ENCODE data around the gene OCLN.
A peak's percentile ranks its signal among the peaks of the same experiment; 100 is the strongest.
"Not testable (repeated sequence)": the region's sequence is repeated elsewhere in the genome, so short reads cannot be mapped to it uniquely, and the experiment has no call there.

The OCLN gene

GRCh38 chr5:69492391-69492922 lies at the start of gene OCLN:
Gene OCLN, plus strand, starts transcription at chr5:69492790. Its CDS starts 11,455 bp downstream, at chr5:69504245.
- DNase-seq: peak; percentile 65

DNA sequence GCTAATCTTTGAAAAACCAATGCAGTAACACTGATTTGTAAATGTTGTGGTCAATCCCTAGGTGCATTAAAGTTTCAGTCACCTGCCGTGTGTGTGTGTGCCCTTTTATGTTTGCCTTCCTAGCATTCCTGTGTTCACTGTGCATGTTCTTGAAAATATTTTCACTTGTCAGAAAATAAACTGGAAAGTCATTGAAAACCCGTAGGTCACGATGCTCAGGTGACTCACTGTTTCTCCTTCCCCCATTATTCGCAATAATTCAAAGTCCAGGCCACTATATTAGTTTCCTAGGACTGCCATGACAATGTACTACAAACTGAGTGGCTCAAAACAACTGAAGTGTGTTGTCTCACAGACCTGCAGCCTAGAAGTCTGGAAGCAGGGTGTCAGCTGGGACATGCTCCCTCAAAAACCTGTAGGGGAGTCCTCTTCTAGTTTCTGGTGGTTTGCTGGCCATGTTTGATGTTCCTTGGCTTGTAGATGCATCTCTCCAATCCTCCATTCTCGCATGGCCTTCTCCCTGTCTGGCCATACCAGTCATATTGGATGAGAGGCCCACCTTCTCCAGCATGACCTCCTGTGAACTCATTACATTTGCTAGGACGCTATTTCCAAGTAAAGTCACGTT lies 48.3 kb upstream of the OCLN start:
- no peak for DNase-seq

- DNase-seq: no peak
Measured at GRCh38 chr5:69449511-69449910, 43.1 kb upstream of the OCLN start.

- no peak for DNase-seq
Measured at GRCh38 chr5:69450116-69450515, 42.5 kb upstream of the OCLN start.

DNA sequence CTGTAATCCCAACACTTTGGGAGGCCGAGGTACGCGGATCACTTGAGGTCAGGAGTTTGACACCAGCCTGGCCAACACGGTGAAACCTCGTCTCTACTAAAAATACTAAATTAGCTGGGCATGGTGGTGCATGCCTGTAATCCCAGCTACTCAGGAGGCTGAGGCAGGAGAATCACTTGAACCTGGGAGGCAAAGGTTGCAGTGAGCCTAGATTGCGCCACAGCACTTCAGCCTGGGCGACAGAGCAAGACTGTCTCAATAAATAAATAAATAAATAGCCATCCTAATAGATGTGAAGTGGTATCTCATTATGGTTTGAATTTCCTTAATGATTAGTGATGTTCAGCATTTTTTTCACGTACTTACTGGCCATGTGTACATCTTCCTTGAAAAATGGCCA lies 42.1 kb upstream of the OCLN start:
- DNase-seq: not testable (repeated sequence)

DNA sequence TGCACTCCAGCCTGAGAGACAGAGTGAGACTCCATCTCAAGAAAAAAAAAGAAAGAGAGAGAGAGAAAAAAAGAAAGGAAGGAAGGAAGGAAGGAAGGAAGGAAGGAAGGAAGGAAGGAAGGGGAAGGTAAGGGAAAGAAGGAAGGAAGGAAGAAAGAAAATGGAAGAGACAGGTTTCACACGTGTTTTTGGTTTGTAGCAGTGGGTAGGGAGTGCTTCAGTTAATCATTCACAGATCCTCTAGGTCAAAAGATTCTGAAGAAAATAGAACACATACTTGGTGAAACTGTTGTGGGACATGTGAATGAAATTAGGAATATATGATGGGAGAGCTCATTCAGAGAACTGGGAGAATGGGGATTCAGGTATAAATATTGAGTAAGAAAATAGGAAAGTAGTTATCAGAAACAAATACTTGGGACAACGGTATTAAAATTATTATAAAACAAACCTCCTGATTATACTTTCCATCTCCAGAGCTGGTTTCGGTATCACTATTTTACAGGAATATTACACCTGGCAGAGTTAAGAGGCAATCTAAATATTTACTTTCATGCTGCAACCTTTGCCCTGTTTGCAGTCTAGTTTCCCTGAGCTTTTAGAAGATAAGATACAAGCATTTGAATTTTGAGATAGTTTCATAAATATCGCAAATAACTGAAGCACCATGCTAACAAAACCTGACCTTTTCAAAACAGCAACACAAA lies 40.5 kb upstream of the OCLN start:
- DNase-seq: no peak

- not testable (repeated sequence) for DNase-seq
Measured at GRCh38 chr5:69453487-69453886, 39.1 kb upstream of the OCLN start.

DNA sequence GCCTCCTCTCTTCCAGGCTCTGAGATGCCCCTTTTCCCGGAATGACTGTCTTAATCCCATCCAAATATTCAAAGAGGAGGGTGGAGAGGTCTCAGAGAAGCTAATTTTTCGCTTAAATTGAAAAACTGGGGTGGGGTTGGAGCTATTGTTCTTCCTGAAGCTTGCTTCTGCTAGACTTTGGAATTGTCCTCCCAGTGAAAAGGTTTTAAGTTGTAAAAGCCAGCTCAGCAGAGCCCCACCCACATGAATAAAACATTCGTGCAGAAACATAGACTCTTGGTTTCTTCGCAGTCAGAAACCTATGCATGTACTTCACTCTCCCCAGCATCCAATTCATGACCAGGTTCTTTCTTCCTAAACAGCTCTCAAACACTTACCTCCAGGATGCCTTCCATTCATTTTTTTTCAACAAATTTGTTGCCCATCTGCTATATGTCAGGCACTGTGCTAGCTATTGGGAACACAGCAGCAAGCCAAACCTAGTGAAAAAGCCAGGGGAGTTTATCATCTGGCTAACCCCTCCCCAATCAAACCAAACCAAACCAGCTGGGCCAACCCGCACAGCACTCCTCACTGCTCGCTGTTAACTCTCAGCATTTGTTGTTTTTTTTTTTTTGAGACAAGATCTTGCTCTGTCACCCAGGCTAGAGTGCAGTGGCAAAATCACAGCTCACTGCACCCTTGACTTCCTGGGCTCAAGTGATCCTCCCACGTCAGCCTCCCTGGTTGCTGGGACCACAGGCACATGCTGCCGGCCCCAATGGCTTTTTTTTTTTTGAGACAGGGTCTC lies 37.9 kb upstream of the OCLN start:
- DNase-seq: no peak

GRCh38 chr5:69455428-69455988 lies 37.1 kb upstream of the OCLN start:
- DNase-seq: not testable (repeated sequence)

GRCh38 chr5:69462170-69462569 lies 30.4 kb upstream of the OCLN start:
- DNase-seq: no peak

DNA sequence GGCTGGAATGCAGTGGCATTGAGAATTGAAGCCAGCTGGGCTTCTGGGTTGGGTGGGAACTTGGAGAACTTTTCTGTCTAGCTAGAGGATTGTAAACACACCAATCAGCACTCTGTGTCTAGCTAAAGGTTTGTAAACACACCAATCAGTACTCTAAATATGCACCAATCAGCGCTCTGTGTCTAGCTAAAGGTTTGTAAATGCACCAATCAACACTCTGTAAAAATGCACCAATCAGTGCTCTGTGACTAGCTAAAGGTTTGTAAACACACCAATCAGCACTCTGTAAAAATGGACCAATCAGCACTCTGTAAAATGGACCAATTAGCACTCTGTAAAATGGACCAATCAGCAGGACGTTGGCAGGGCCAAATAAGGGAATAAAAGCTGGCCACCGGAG lies 26.2 kb upstream of the OCLN start:
- not testable (repeated sequence) for DNase-seq

GRCh38 chr5:69467442-69468225 lies 25.0 kb upstream of the OCLN start:
- no peak for DNase-seq

GRCh38 chr5:69468631-69469030 lies 24.0 kb upstream of the OCLN start:
- no peak for DNase-seq

GRCh38 chr5:69471516-69471915 lies 21.1 kb upstream of the OCLN start:
- DNase-seq: not testable (repeated sequence)

DNA sequence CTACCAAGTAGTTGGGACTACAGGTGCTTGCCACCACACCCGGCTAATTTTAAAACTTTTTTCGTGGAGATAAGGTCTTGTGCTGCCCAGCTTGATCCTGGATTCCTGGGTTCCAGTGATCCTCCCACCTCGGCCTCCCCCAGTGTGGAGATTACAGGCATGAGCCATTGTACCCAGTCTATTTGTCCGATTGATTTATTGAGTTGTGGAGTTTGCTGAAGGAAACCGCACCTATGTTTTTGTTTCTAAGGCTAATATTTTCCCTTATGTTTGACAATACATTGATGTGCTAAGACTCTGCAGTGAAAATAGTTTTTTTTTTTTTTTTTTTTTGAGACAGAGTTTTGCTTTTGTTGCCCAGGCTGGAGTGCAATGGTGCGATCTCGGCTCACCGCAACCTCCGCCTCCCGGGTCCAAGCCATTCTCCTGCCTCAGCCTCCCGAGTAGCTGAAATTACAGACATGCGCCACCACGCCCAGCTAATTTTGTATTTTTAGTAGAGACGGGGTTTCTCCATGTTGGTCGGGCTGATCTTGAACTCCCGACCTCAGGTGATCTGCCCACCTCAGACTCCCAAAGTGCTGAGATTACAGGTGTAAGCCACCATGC lies 20.0 kb upstream of the OCLN start:
- DNase-seq: not testable (repeated sequence)

GRCh38 chr5:69477170-69477569 lies 15.4 kb upstream of the OCLN start:
- no peak for DNase-seq

DNA sequence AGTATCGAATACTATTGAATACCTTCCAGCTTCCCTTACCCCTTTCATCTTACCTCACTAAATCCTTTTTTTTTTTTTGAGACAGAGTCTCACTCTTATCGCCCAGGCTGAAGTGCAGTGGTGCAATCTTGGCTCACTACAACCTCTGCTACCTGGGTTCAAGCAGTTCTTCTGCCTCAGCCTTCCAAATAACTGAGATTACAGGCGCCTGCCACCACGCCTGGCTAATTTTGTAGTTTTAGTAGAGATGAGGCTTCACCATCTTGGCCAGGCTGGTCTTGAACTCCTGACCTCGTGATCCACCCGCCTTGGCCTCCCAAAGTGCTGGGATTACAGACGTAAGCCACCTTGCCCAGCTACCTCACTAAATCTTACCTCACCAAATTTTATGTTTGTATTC lies 14.3 kb upstream of the OCLN start:
- not testable (repeated sequence) for DNase-seq

GRCh38 chr5:69484891-69485290 lies 7.7 kb upstream of the OCLN start:
- DNase-seq: no peak

- no peak for DNase-seq
Measured at GRCh38 chr5:69485471-69485870, 7.1 kb upstream of the OCLN start.

DNA sequence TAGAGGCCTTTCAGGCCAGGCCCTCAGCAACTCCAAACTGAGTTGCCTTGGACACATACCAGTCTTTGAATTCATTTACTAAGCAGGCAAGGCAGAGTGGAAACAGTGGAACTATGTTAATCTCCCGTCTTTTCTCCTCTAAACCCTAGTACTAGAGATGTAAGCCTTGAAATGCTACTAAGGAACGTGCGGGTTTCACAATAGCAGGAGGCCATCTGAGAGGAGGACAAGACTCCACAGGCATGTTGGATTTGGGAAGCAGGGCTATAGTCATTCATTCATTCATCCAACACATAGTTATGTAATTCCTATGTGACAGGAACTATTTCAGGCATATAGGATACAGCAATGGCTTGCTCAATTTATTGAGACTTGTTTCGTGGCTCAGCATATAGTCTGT lies 3.3 kb upstream of the OCLN start:
- no peak for DNase-seq

GRCh38 chr5:69491027-69491426 lies 1.6 kb upstream of the OCLN start:
- no peak for DNase-seq

DNA sequence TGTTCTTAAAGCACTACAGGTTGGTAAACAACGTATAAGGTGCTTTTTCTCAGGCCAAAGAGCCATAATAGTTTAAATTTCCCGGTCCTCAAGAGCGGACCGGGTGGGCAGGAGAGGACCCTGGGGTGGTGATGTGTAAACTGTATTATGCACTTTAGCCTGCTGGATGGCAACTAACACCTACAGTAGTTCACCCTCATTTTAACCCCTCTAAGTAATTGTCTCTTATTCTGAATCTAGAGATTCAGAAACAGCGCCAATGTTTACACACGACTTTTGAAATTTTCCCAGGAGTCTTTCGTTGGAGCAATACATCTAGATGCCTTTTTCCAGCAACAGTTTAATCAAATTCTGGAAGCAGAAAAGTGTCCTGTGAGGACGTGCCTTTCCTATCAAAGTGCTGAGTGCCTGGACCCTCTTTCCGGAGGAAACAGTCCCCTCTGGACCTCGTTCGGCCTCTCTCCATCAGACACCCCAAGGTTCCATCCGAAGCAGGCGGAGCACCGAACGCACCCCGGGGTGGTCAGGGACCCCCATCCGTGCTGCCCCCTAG lies 676 bp upstream of the OCLN start:
- no peak for DNase-seq

Measured in NCI-H510A (cell line).